SK-N-SH (cell line): ENCODE results near the gene JAZF1. TPM values are rescaled to one million over a fixed set of nuclear protein-coding genes. Genes with fewer than 3 reads are reported as not detected.

ENCODE experiments used
- CTCF ChIA-PET: fragments of 300-600, 350-600 bp; formaldehyde crosslinking; extraction: SDS; loops from one replicate; lab custom pipeline; 2021; lab: Yijun Ruan, JAX
- POLR2A ChIA-PET: fragments of 350-600 bp; sonication (Branson Sonifier 250); formaldehyde crosslinking; extraction: SDS; loops from one replicate; lab custom pipeline; 2020; ENCODE audit warnings: antibody characterized with exemption, inconsistent platforms; lab: Yijun Ruan, JAX
- DNase-seq: peaks from one replicate; pipeline ENCODE4 v3.0.0; 2012
- H2AFZ ChIP-seq: fragments of 200-600 bp; sonication (generic); 2 replicates; pipeline ENCODE4 v1.8.1; 2016; ENCODE audit warnings: antibody characterized with exemption, mild to moderate bottlenecking, low read depth
- H3F3A ChIP-seq: fragments of 200-600 bp; sonication (generic); replicated peaks from 2 replicates; pipeline ENCODE3; 2016; ENCODE audit warnings: antibody characterized with exemption, mild to moderate bottlenecking; ENCODE audit not compliant: insufficient read depth
- H3K27ac ChIP-seq, 2 experiments: fragments of 200-500 bp in 1 of 2; fragments of 200-600 bp in 1 of 2; sonication (Bioruptor generic) in 1 of 2; sonication (generic), shearing (Covaris generic) in 1 of 2; 2 replicates each; pipeline versions ENCODE4 v1.5.1 to v1.6.1; 2014 to 2016; ENCODE audit warnings: low read depth in 2 of 2, inconsistent platforms in 1 of 2, low read length in 1 of 2, mild to moderate bottlenecking in 1 of 2, mixed read lengths in 1 of 2
- H3K27me3 ChIP-seq: fragments of 200-600 bp; sonication (generic), shearing (Covaris generic); 2 replicates; pipeline ENCODE4 v1.6.1; 2016; ENCODE audit warnings: mixed run types; ENCODE audit not compliant: insufficient read depth
- H3K36me3 ChIP-seq, 2 experiments: fragments of 200-500 bp in 1 of 2; fragments of 200-600 bp in 1 of 2; sonication (Bioruptor generic) in 1 of 2; sonication (generic) in 1 of 2; replicated peaks in 1 of 2; 2 replicates each; pipeline versions ENCODE3 to v1.5.1; 2014 to 2016; ENCODE audit warnings: low read length in 1 of 2, mild to moderate bottlenecking in 1 of 2; ENCODE audit not compliant: insufficient read depth in 2 of 2, control insufficient read depth in 1 of 2
- H3K4me1 ChIP-seq, 2 experiments: fragments of 200-500 bp in 1 of 2; fragments of 200-600 bp in 1 of 2; sonication (Bioruptor generic) in 1 of 2; sonication (generic), shearing (Covaris generic) in 1 of 2; 2 replicates each; pipeline versions ENCODE4 v1.5.1 to v1.6.1; 2014 to 2016; ENCODE audit warnings: low read depth in 1 of 2, low read length in 1 of 2, mixed run types in 1 of 2; ENCODE audit not compliant: insufficient read depth in 2 of 2, control insufficient read depth in 1 of 2
- H3K4me2 ChIP-seq: fragments of 200-600 bp; sonication (generic), shearing (Covaris generic); 2 replicates; pipeline ENCODE4 v1.6.1; 2017; ENCODE audit warnings: mixed run types
- H3K4me3 ChIP-seq, 2 experiments: fragments of 200-500 bp in 1 of 2; fragments of 200-600 bp in 1 of 2; sonication (Bioruptor generic) in 1 of 2; sonication (generic), shearing (Covaris generic) in 1 of 2; 2 replicates each; pipeline versions ENCODE4 v1.5.1 to v1.8.1; 2014 to 2016; ENCODE audit warnings: low read depth in 2 of 2, inconsistent platforms in 1 of 2, low read length in 1 of 2, mild to moderate bottlenecking in 1 of 2, mixed read lengths in 1 of 2, moderate library complexity in 1 of 2
- H3K79me2 ChIP-seq: fragments of 200-600 bp; sonication (generic); 2 replicates; pipeline ENCODE4 v1.8.1; 2017; ENCODE audit warnings: mild to moderate bottlenecking; ENCODE audit not compliant: insufficient read depth
- H3K9ac ChIP-seq: fragments of 200-600 bp; sonication (generic); 2 replicates; pipeline ENCODE4 v1.6.1; 2017; ENCODE audit warnings: mixed run types
- H3K9me2 ChIP-seq: fragments of 200-600 bp; sonication (generic); 2 replicates; pipeline ENCODE4 v1.6.1; 2017; ENCODE audit warnings: mixed run types
- H3K9me3 ChIP-seq: fragments of 200-600 bp; sonication (generic); 2 replicates; pipeline ENCODE4 v1.6.1; 2017; ENCODE audit warnings: mixed run types, mild to moderate bottlenecking, moderate library complexity
- H4K20me1 ChIP-seq: fragments of 200-600 bp; sonication (generic); 2 replicates; pipeline ENCODE4 v1.6.1; 2017; ENCODE audit warnings: mild to moderate bottlenecking, mixed run types; ENCODE audit not compliant: insufficient read depth
- ELF1 ChIP-seq: IDR thresholded peaks from 2 replicates; pipeline ENCODE4 v1.4.0; 2012
- EZH2phosphoT487 ChIP-seq: fragments of 200-600 bp; sonication (generic); IDR thresholded peaks from 2 replicates; pipeline ENCODE4 v1.6.1; 2017; ENCODE audit warnings: low read depth, mixed run types, mild to moderate bottlenecking, antibody characterized with exemption, moderate library complexity, borderline replicate concordance
- FOXJ3 ChIP-seq: sonication (generic); formaldehyde crosslinking; IDR thresholded peaks from 2 replicates; pipeline ENCODE4 v1.5.1; 2020; ENCODE audit warnings: mild to moderate bottlenecking, missing genetic modification reagents
- GATA2 ChIP-seq: sonication (generic); formaldehyde crosslinking; IDR thresholded peaks from 2 replicates; pipeline ENCODE4 v1.5.0; 2020; ENCODE audit warnings: mild to moderate bottlenecking, missing genetic modification reagents
- JUND ChIP-seq: IDR thresholded peaks from 2 replicates; pipeline ENCODE4 v1.4.0; 2012
- MEF2A ChIP-seq: IDR thresholded peaks from 2 replicates; pipeline ENCODE4 v1.4.0; 2012; ENCODE audit warnings: low read depth, borderline replicate concordance
- NRF1 ChIP-seq: IDR thresholded peaks from 2 replicates; pipeline ENCODE4 v1.6.1; 2012; ENCODE audit warnings: low read depth, mild to moderate bottlenecking, low read length
- PBX3 ChIP-seq: IDR thresholded peaks from 2 replicates; pipeline ENCODE4; 2012
- RAD21 ChIP-seq: IDR thresholded peaks from 2 replicates; pipeline ENCODE4 v1.6.1; 2012; ENCODE audit warnings: mild to moderate bottlenecking, low read length
- RCOR1 ChIP-seq: fragments of 150-350 bp; IDR thresholded peaks from 2 replicates; pipeline ENCODE4 v1.6.1; 2017; ENCODE audit warnings: antibody characterized with exemption, low read length
- REST ChIP-seq: IDR thresholded peaks from 2 replicates; pipeline ENCODE4 v1.6.1; 2012; ENCODE audit warnings: mild to moderate bottlenecking, low read depth, low read length, moderate library complexity
- SMC3 ChIP-seq: IDR thresholded peaks from 2 replicates; pipeline ENCODE4 v1.6.1; 2012; ENCODE audit warnings: low read depth, low read length, improper control_type of control experiment
- TAF1 ChIP-seq: IDR thresholded peaks from 2 replicates; pipeline ENCODE4 v1.6.1; 2012; ENCODE audit warnings: low read depth, mild to moderate bottlenecking, low read length, moderate library complexity, borderline replicate concordance
- TCF12 ChIP-seq: IDR thresholded peaks from 2 replicates; pipeline ENCODE4 v1.4.0; 2012
- ZBTB33 ChIP-seq: IDR thresholded peaks from 2 replicates; pipeline ENCODE4 v1.4.0; 2012; ENCODE audit warnings: low read depth, borderline replicate concordance
- WGBS: methylation state at CpG from one replicate; pipeline ENCODE4 v1.1.6; 2017; ENCODE audit warnings: low lambda C conversion rate; 5-methylcytosine and 5-hydroxymethylcytosine counted together
- polyA plus RNA-seq, 3 experiments: library from polyadenylated mRNA; depleted of rRNA; stranded (reverse); fragments of >200 nt; gene quantifications; 2 replicates each; pipeline ENCODE4 v1.2.3, GENCODE V29; 2012
- TF ChIP-seq, protein P1 (sequence below): fragments of 200-600 bp; sonication (generic); IDR thresholded peaks from 2 replicates; pipeline ENCODE4 v1.6.1; 2017; ENCODE audit warnings: antibody characterized with exemption, mild to moderate bottlenecking, moderate library complexity

JAZF1 gene
- polyA plus RNA-seq, 1 of the 3 experiments (the other 2 are of a cell fraction): 1.7 TPM

DNA sequence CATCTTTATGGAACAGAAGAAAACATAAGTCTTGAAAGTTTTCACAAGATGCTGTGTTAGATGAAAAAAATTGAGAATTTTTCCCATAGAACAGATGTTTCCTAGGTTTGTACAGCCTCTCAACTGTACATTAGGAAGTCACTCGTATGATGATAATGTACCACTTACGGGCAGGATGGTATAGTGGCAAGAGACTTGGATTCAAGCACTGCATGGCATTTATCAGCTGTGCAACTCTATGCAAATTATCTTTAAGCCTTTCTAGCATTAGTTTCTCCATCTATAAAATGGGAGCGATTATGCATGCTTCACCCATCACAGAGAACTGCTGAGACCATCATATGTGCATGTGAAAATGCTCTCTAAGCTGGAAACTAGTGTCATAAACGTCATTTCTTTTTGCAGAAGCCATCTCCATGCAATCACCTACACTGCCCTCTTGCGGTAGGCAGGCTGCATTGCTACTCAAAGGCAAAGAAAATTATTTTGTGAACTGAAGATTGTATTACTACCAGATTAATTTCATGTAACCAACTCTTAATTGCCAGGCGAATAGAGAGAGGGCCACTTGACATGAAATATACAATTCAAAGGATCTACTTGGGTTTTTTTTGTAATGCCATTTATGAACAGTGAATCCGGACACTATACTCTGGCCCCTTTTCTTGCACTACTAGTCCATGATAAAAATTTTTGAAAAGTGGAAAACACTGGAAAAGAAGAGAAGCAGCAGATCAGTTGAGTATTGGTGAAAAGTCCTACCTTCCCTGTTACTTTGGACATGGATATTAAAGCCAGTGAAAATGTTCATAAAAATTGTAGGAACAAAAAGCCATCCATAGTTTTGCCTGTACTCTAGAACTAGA is 102.3 kb downstream of the JAZF1 start (continued):
- TF ChIP-seq REST (no peak), FOXJ3 (CRISPR knock-in tag) (no peak), SMC3 (peak; percentile 90), ELF1 (no peak), RAD21 (peak; percentile 80), MEF2A (no peak), PBX3 (peak; percentile 30; the same call in 1 of the 2 replicates), TCF12 (no peak), EZH2phosphoT487 (no peak), JUND (no peak), TAF1 (no peak), GATA2 (CRISPR knock-in tag) (no peak)
- TF ChIP-seq, all 33 proteins: peak for 6

DNA sequence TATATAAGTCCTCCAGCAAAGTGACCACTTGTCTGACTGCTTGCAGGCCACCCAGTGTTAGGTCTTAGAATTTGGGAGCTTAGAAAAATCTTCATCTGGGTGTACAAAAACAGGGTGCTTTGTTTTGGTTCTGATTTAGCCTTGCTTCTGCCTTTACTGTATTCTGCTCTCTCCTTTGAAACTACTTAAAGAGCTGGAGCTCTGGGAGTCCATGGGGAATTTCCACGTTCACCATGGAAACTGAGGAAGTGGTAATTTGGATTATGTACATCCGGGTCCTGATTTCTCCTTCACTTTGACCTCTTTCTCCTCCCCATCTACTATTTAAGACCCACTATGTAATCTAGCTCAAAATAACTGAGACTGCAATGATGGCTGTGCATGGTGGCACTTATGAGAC is 103.0 kb downstream of the JAZF1 start:
- Histone ChIP-seq H3K36me3 (no peaks in the 10 kb centered on the region), H3K4me3 (0 out of 4 replicates have a peak overlapping the region, but pooled peaks of 1 of the 2 experiments have one; percentile 41), H3K9ac (no peak overlapping the region), H3K4me2 (peak overlapping the region; percentile 68), H3K9me2 (no peaks in the 10 kb centered on the region), H3K27ac (peak overlapping the region; percentile 69 to 96; a peak in 3 of 4 replicates), H4K20me1 (no peaks in the 10 kb centered on the region), H3F3A (peaks cover 22% of the 10 kb centered on the region), H2AFZ (no peak overlapping the region), H3K4me1 (peaks cover 13 to 39% of the 10 kb centered on the region in 2 experiments), H3K27me3 (no peaks in the 10 kb centered on the region), H3K79me2 (no peaks in the 10 kb centered on the region), H3K9me3 (no peaks in the 10 kb centered on the region)
- WGBS: 93% methylated on average over 2 of the region's 2 CpGs
- ChIA-PET POLR2A (no interaction called here), CTCF (interaction anchor here (0.6 to 31.3 kb wide), 49 partner anchors 10 to 927 kb away, joined by 3 to 828 read pairs (median 4); partner anchors contain the start of gene HOXA13)
- TF ChIP-seq JUND (no peak), ZBTB33 (no peak), RCOR1 (no peak), NRF1 (no peak)
- TF ChIP-seq, protein P1, sequence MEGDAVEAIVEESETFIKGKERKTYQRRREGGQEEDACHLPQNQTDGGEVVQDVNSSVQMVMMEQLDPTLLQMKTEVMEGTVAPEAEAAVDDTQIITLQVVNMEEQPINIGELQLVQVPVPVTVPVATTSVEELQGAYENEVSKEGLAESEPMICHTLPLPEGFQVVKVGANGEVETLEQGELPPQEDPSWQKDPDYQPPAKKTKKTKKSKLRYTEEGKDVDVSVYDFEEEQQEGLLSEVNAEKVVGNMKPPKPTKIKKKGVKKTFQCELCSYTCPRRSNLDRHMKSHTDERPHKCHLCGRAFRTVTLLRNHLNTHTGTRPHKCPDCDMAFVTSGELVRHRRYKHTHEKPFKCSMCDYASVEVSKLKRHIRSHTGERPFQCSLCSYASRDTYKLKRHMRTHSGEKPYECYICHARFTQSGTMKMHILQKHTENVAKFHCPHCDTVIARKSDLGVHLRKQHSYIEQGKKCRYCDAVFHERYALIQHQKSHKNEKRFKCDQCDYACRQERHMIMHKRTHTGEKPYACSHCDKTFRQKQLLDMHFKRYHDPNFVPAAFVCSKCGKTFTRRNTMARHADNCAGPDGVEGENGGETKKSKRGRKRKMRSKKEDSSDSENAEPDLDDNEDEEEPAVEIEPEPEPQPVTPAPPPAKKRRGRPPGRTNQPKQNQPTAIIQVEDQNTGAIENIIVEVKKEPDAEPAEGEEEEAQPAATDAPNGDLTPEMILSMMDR: peak; percentile 10; the same call in 1 of the 2 replicates
- DNase-seq: no peak
